ENCODE data around the gene ANKRD9.

ANKRD9 gene

GRCh38 chr14:102507857-102508312 is 1.7 kb downstream of the ANKRD9 start:
- no peaks in the 10 kb centered on the region for H3K79me2 ChIP-seq (ENCODE audit: insufficient read depth, low read length)
- H3K9ac ChIP-seq (ENCODE audit: low read depth, low read length) = no peak overlapping the region

GRCh38 chr14:102507081-102507856 is 2.3 kb downstream of the ANKRD9 start:
- Histone ChIP-seq H3K27me3 (ENCODE audit: insufficient read depth, low read length, poor library complexity) (no peaks in the 10 kb centered on the region), H4K20me1 (ENCODE audit: insufficient read depth, low read length) (no peaks in the 10 kb centered on the region; the same call in 1 of the 2 replicates), H3K79me2 (ENCODE audit: insufficient read depth, low read length) (no peaks in the 10 kb centered on the region), H3K4me2 (ENCODE audit: insufficient read depth, low read length) (no peak overlapping the region), H3K27ac (ENCODE audit: low read length) (no peak overlapping the region), H3K4me3 (ENCODE audit: low read depth in 1 of 2, low read length in 2 of 2) (no peak overlapping the region), H3K9ac (ENCODE audit: low read depth, low read length) (no peak overlapping the region), H3K36me3 (ENCODE audit: insufficient read depth, low read length) (no peaks in the 10 kb centered on the region), H3K9me3 (ENCODE audit: insufficient read depth, low read length, severe bottlenecking) (no peaks in the 10 kb centered on the region), H2AFZ (ENCODE audit: low read depth, low read length) (no peak overlapping the region), H3K4me1 (ENCODE audit: insufficient read depth, low read length) (no peaks in the 10 kb centered on the region)
- TF ChIP-seq EZH2 (IDR thresholded peaks at IDR 0.05; ENCODE audit: borderline replicate concordance, low read depth, low read length, severe bottlenecking) = no peak
- no peak for TF ChIP-seq CTCF (IDR thresholded peaks at IDR 0.05; ENCODE audit: borderline replicate concordance, extremely low read depth, low read length, poor library complexity, severe bottlenecking)
- ATAC-seq (ENCODE audit: insufficient read depth, low read depth) (no peak), DNase-seq (no peak)

More at GRCh38 chr14:102507857-102508312, 1.7 kb downstream of the ANKRD9 start:
- H3K27ac ChIP-seq (ENCODE audit: low read length) = no peak overlapping the region
- ATAC-seq (ENCODE audit: insufficient read depth, low read depth) (peak; percentile 24; the same call in 1 of the 3 replicates), DNase-seq (no peak)
- H3K9me3 ChIP-seq (ENCODE audit: insufficient read depth, low read length, severe bottlenecking) = no peaks in the 10 kb centered on the region
- no peaks in the 10 kb centered on the region for H3K27me3 ChIP-seq (ENCODE audit: insufficient read depth, low read length, poor library complexity)
- no peak overlapping the region for H3K4me2 ChIP-seq (ENCODE audit: insufficient read depth, low read length)
- H4K20me1 ChIP-seq (ENCODE audit: insufficient read depth, low read length) = no peaks in the 10 kb centered on the region; the same call in 1 of the 2 replicates
- H3K36me3 ChIP-seq (ENCODE audit: insufficient read depth, low read length) = no peaks in the 10 kb centered on the region
- TF ChIP-seq CTCF (IDR thresholded peaks at IDR 0.05; ENCODE audit: borderline replicate concordance, extremely low read depth, low read length, poor library complexity, severe bottlenecking) (peak; percentile 30), EZH2 (IDR thresholded peaks at IDR 0.05; ENCODE audit: borderline replicate concordance, low read depth, low read length, severe bottlenecking) (no peak)
- H3K4me3 ChIP-seq (ENCODE audit: low read depth in 1 of 2, low read length in 2 of 2) = no peak overlapping the region
- no peaks in the 10 kb centered on the region for H3K4me1 ChIP-seq (ENCODE audit: insufficient read depth, low read length)
- no peak overlapping the region for H2AFZ ChIP-seq (ENCODE audit: low read depth, low read length)

- DNase-seq (no peak), ATAC-seq (ENCODE audit: insufficient read depth, low read depth) (no peak)
- no peaks in the 10 kb centered on the region for H3K4me1 ChIP-seq (ENCODE audit: insufficient read depth, low read length)
- H3K27me3 ChIP-seq (ENCODE audit: insufficient read depth, low read length, poor library complexity) = no peaks in the 10 kb centered on the region
- H3K9me3 ChIP-seq (ENCODE audit: insufficient read depth, low read length, severe bottlenecking) = no peaks in the 10 kb centered on the region
- no peak overlapping the region for H3K9ac ChIP-seq (ENCODE audit: low read depth, low read length)
- H2AFZ ChIP-seq (ENCODE audit: low read depth, low read length) = no peak overlapping the region
- H3K79me2 ChIP-seq (ENCODE audit: insufficient read depth, low read length) = no peaks in the 10 kb centered on the region
- H3K4me3 ChIP-seq (ENCODE audit: low read depth in 1 of 2, low read length in 2 of 2) = no peak overlapping the region
- no peak overlapping the region for H3K27ac ChIP-seq (ENCODE audit: low read length)
- no peaks in the 10 kb centered on the region; the same call in 1 of the 2 replicates for H4K20me1 ChIP-seq (ENCODE audit: insufficient read depth, low read length)
- TF ChIP-seq EZH2 (IDR thresholded peaks at IDR 0.05; ENCODE audit: borderline replicate concordance, low read depth, low read length, severe bottlenecking) (no peak), CTCF (IDR thresholded peaks at IDR 0.05; ENCODE audit: borderline replicate concordance, extremely low read depth, low read length, poor library complexity, severe bottlenecking) (no peak)
- H3K36me3 ChIP-seq (ENCODE audit: insufficient read depth, low read length) = no peaks in the 10 kb centered on the region
- H3K4me2 ChIP-seq (ENCODE audit: insufficient read depth, low read length) = no peak overlapping the region
Observed at GRCh38 chr14:102506626-102506925, 3.0 kb downstream of the ANKRD9 start.

Measured in DND-41 (cell line).